ENCODE data around the gene EFNB1.
"Not testable (repeated sequence)": the region's sequence is repeated elsewhere in the genome, so short reads cannot be mapped to it uniquely, and the experiment has no call there.

Gene EFNB1

GRCh38 chrX:68828740-68829581 is at the start of gene EFNB1:
TSS of gene EFNB1 (plus strand) at chrX:68829021. CDS start at chrX:68829777, 756 bp downstream.
- DNase-seq (ENCODE audit: low spot score), result peak; percentile 89

GRCh38 chrX:68781295-68781694 is 47.5 kb upstream of the EFNB1 start:
- not testable (repeated sequence) for DNase-seq (ENCODE audit: low spot score)

GRCh38 chrX:68784816-68785215 is 44.0 kb upstream of the EFNB1 start:
- no peak for DNase-seq (ENCODE audit: low spot score)

- not testable (repeated sequence) for DNase-seq (ENCODE audit: low spot score)
Measured at GRCh38 chrX:68786581-68786980, 42.2 kb upstream of the EFNB1 start.

- no peak for DNase-seq (ENCODE audit: low spot score)
Measured at GRCh38 chrX:68789966-68790365, 38.9 kb upstream of the EFNB1 start.

GRCh38 chrX:68792083-68792482 is 36.7 kb upstream of the EFNB1 start:
- DNase-seq (ENCODE audit: low spot score), result no peak

GRCh38 chrX:68794461-68794860 is 34.4 kb upstream of the EFNB1 start:
- DNase-seq (ENCODE audit: low spot score), result no peak

GRCh38 chrX:68795741-68796140 is 33.1 kb upstream of the EFNB1 start:
- DNase-seq (ENCODE audit: low spot score), result no peak

GRCh38 chrX:68798400-68798799 is 30.4 kb upstream of the EFNB1 start:
- DNase-seq (ENCODE audit: low spot score), result not testable (repeated sequence)

- no peak for DNase-seq (ENCODE audit: low spot score)
Measured at GRCh38 chrX:68801737-68802290, 27.0 kb upstream of the EFNB1 start.

- DNase-seq (ENCODE audit: low spot score), result no peak
Measured at GRCh38 chrX:68807818-68808217, 21.0 kb upstream of the EFNB1 start.

- no peak for DNase-seq (ENCODE audit: low spot score)
Measured at GRCh38 chrX:68808686-68809357, 20.0 kb upstream of the EFNB1 start.

- DNase-seq (ENCODE audit: low spot score), result no peak
Measured at GRCh38 chrX:68820476-68821110, 8.2 kb upstream of the EFNB1 start.

GRCh38 chrX:68821616-68822015 is 7.2 kb upstream of the EFNB1 start:
- no peak for DNase-seq (ENCODE audit: low spot score)

- no peak for DNase-seq (ENCODE audit: low spot score)
Measured at GRCh38 chrX:68822641-68823410, 6.0 kb upstream of the EFNB1 start.

- DNase-seq (ENCODE audit: low spot score), result no peak
Measured at GRCh38 chrX:68823413-68824151, 5.2 kb upstream of the EFNB1 start.

- no peak for DNase-seq (ENCODE audit: low spot score)
Measured at GRCh38 chrX:68824152-68824433, 4.7 kb upstream of the EFNB1 start.

GRCh38 chrX:68824565-68825125 is 4.2 kb upstream of the EFNB1 start:
- no peak for DNase-seq (ENCODE audit: low spot score)

GRCh38 chrX:68826113-68826980 is 2.5 kb upstream of the EFNB1 start:
- no peak for DNase-seq (ENCODE audit: low spot score)

GRCh38 chrX:68827256-68827655 is 1.6 kb upstream of the EFNB1 start:
- no peak for DNase-seq (ENCODE audit: low spot score)
